ENCODE data around the gene HTT.

GRCh38 chr4:3077796-3078195, 3.3 kb downstream of the HTT start:
- TF ChIP-seq, protein P1, sequence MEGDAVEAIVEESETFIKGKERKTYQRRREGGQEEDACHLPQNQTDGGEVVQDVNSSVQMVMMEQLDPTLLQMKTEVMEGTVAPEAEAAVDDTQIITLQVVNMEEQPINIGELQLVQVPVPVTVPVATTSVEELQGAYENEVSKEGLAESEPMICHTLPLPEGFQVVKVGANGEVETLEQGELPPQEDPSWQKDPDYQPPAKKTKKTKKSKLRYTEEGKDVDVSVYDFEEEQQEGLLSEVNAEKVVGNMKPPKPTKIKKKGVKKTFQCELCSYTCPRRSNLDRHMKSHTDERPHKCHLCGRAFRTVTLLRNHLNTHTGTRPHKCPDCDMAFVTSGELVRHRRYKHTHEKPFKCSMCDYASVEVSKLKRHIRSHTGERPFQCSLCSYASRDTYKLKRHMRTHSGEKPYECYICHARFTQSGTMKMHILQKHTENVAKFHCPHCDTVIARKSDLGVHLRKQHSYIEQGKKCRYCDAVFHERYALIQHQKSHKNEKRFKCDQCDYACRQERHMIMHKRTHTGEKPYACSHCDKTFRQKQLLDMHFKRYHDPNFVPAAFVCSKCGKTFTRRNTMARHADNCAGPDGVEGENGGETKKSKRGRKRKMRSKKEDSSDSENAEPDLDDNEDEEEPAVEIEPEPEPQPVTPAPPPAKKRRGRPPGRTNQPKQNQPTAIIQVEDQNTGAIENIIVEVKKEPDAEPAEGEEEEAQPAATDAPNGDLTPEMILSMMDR (IDR thresholded peaks at IDR 0.05; ENCODE audit: insufficient read depth, low read length) = no peak
- TF ChIP-seq REST (IDR thresholded peaks at IDR 0.05; ENCODE audit: insufficient replicate concordance, low read depth) = no peak
- TF ChIP-seq POLR2AphosphoS5 (IDR thresholded peaks at IDR 0.05; ENCODE audit: low read depth) = no peak
- TF ChIP-seq GABPA (IDR thresholded peaks at IDR 0.05; ENCODE audit: low read depth) = no peak
- no peak for TF ChIP-seq SPI1 (IDR thresholded peaks at IDR 0.05; ENCODE audit: borderline replicate concordance, low read depth)
